B cell (primary cell): ENCODE data around the gene MED17. TPM values are rescaled to one million over a fixed set of nuclear protein-coding genes. Genes with fewer than 3 reads are reported as not detected.

Experiments
- ATAC-seq: fragments of 200-7000 bp; cut with Tn5 transposase; one replicate; pipeline ENCODE4 v1.10.0; 2021; ENCODE audit warnings: low read depth, mild to moderate bottlenecking, moderate number of reproducible peaks, moderate library complexity
- CTCF ChIA-PET: fragments of 350-600 bp; sonication (Branson Sonifier 250); formaldehyde crosslinking; loops from one replicate; lab custom pipeline; 2021; ENCODE audit warnings: antibody characterized with exemption, inconsistent platforms; lab: Charles Lee
- POLR2A ChIA-PET: fragments of 350-600 bp; sonication (Branson Sonifier 250); formaldehyde crosslinking; loops from one replicate; lab custom pipeline; 2021; ENCODE audit warnings: antibody characterized with exemption; lab: Charles Lee
- DNase-seq: peaks from one replicate; pipeline ENCODE4 v3.0.0; 2013
- H2AFZ ChIP-seq: 2 replicates; pipeline ENCODE4 v1.6.1; 2012; ENCODE audit warnings: mild to moderate bottlenecking, low read depth, low read length; ENCODE audit not compliant: insufficient read depth, poor library complexity, severe bottlenecking
- H3K27ac ChIP-seq, 2 donors: 1 replicate in 1 of 2; 2 replicates in 1 of 2; pipeline ENCODE4 v1.5.1; 2012 to 2013; ENCODE audit warnings: low read length in 2 of 2, mild to moderate bottlenecking in 2 of 2, moderate library complexity in 1 of 2
- H3K27me3 ChIP-seq, 4 experiments: fragments of 200-600 bp in 1 of 4; sonication (generic) in 1 of 4; replicated peaks in 1 of 4; 1 replicate in 2 of 4; 2 replicates in 2 of 4; pipeline versions ENCODE4 v1.6.1 to v1.7.0; 2013 to 2016; ENCODE audit warnings: low read length in 3 of 4, mild to moderate bottlenecking in 2 of 4, mixed read lengths in 1 of 4, moderate library complexity in 1 of 4; ENCODE audit not compliant: insufficient read depth in 4 of 4, control insufficient read depth in 3 of 4; ENCODE audit errors: control extremely low read depth in 1 of 4
- H3K36me3 ChIP-seq, 2 experiments: replicated peaks in 1 of 2; 1 replicate in 1 of 2; 2 replicates in 1 of 2; pipeline versions ENCODE4 v1.6.1 to v1.7.1; 2013; ENCODE audit warnings: low read length in 1 of 2; ENCODE audit not compliant: insufficient read depth in 2 of 2, control insufficient read depth in 1 of 2; ENCODE audit errors: control extremely low read depth in 1 of 2, extremely low read depth in 1 of 2
- H3K4me1 ChIP-seq, 2 donors: fragments of 200-600 bp in 1 of 2; sonication (generic) in 1 of 2; 1 replicate in 1 of 2; 2 replicates in 1 of 2; pipeline versions ENCODE4 v1.5.1 to v1.6.1; 2013 to 2017; ENCODE audit warnings: low read length in 2 of 2; ENCODE audit not compliant: control insufficient read depth in 2 of 2, insufficient read depth in 2 of 2
- H3K4me2 ChIP-seq: replicated peaks from 2 replicates; pipeline ENCODE3; 2012; ENCODE audit warnings: mild to moderate bottlenecking, low read depth, low read length; ENCODE audit not compliant: poor library complexity, severe bottlenecking
- H3K4me3 ChIP-seq, 5 experiments: fragments of 200-600 bp in 1 of 5; sonication (generic) in 1 of 5; 1 replicate in 3 of 5; 2 replicates in 2 of 5; pipeline versions ENCODE4 v1.5.1 to v1.7.0; 2011 to 2016; ENCODE audit warnings: low read length in 4 of 5, mild to moderate bottlenecking in 4 of 5, low read depth in 2 of 5, control low read depth in 1 of 5, moderate library complexity in 1 of 5; ENCODE audit not compliant: insufficient read depth in 1 of 5; ENCODE audit errors: control extremely low read depth in 1 of 5, extremely low read depth in 1 of 5
- H3K79me2 ChIP-seq: fragments of 200-600 bp; sonication (generic); one replicate; pipeline ENCODE4 v1.6.0; 2016; ENCODE audit warnings: low read length; ENCODE audit not compliant: control insufficient read depth, insufficient read depth
- H3K9ac ChIP-seq: fragments of 200-600 bp; sonication (generic); 2 replicates; pipeline ENCODE4 v1.6.1; 2017; ENCODE audit warnings: mild to moderate bottlenecking, low read length, moderate library complexity
- H3K9me3 ChIP-seq, 3 donors: one replicate each; pipeline versions ENCODE4 v1.6.1 to v1.7.1; 2013; ENCODE audit warnings: low read length in 2 of 3; ENCODE audit not compliant: control insufficient read depth in 2 of 3, insufficient read depth in 1 of 3; ENCODE audit errors: control extremely low read depth in 1 of 3
- H4K20me1 ChIP-seq: 2 replicates; pipeline ENCODE4 v1.6.0; 2012; ENCODE audit warnings: mild to moderate bottlenecking, low read length; ENCODE audit not compliant: insufficient read depth, control insufficient read depth, poor library complexity, severe bottlenecking
- H3K27ac Mint-ChIP-seq: one replicate; pipeline ENCODE4 v1.8.0; 2021; ENCODE audit warnings: mixed read lengths
- H3K27me3 Mint-ChIP-seq: one replicate; pipeline ENCODE4 v1.8.0; 2021; ENCODE audit warnings: mixed read lengths
- H3K4me1 Mint-ChIP-seq: one replicate; pipeline ENCODE4 v1.8.0; 2021; ENCODE audit warnings: mixed read lengths
- H3K4me3 Mint-ChIP-seq: one replicate; pipeline ENCODE4 v1.8.0; 2021; ENCODE audit warnings: mixed read lengths
- H3K9me3 Mint-ChIP-seq: one replicate; pipeline ENCODE4 v1.8.0; 2022; ENCODE audit warnings: mixed read lengths; ENCODE audit not compliant: insufficient read depth
- EZH2 ChIP-seq: IDR thresholded peaks from 2 replicates; pipeline ENCODE4 v1.6.1; 2012; ENCODE audit warnings: borderline replicate concordance, low read depth, mild to moderate bottlenecking, moderate library complexity, low read length; ENCODE audit not compliant: insufficient read depth, poor library complexity, severe bottlenecking
- WGBS: methylation state at CpG from one replicate; pipeline ENCODE4 v1.1.5; 2013; ENCODE audit warnings: missing lambda C conversion rate; ENCODE audit not compliant: insufficient coverage; 5-methylcytosine and 5-hydroxymethylcytosine counted together
- intact Hi-C: fragments of 100-400 bp; cut with micrococcal nuclease; formaldehyde crosslinking; loops from one replicate; pipeline ENCODE4 v1.10.0; 2022
- polyA plus RNA-seq: library from polyadenylated mRNA; depleted of rRNA; stranded (reverse); fragments of >200 nt; gene quantifications from 2 replicates; pipeline ENCODE4 v1.2.3, GENCODE V29; 2012
- total RNA-seq, 2 donors: library from RNA; stranded (reverse); fragments of 120-200 nt in 1 of 2; gene quantifications; 1 replicate in 1 of 2; 2 replicates in 1 of 2; pipeline versions ENCODE4 v1.2.3 to v1.2.4, GENCODE V29; 2013 to 2022
- TF ChIP-seq, protein P1 (sequence below): fragments of 200-600 bp; IDR thresholded peaks from one replicate; pipeline ENCODE4 v1.8.0; 2022; ENCODE audit warnings: antibody characterized with exemption, mild to moderate bottlenecking

MED17 gene
- total and polyA plus RNA-seq, 2 donors (not counting 1 experiment from before 2014, with no cell fraction given): 26.1 to 78.1 TPM

DNA sequence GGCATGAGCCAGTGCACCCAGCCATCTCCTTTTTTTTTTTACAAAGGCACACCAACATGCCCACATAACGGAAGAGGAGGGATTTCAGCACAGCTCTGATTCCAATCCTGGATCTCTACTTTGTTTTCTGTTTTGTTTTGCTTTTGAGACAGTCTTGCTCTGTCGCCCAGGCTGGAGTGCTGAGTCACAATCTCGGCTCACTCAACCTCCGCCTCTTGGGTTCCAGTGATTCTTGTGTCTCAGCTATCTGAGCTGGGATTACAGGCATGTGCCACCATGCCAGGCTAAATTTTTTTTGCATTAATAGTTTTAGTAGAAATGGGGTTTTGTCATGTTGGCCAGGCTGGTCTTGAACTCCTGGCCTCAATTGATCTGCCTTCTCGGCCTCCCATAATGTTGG lies 38.3 kb downstream of the MED17 start:
- ChIA-PET POLR2A (no interaction called here), CTCF (no interaction called here)
- H3K27me3 Mint-ChIP-seq: peaks cover 5% of the 10 kb centered on the region
- TF ChIP-seq, protein P1, sequence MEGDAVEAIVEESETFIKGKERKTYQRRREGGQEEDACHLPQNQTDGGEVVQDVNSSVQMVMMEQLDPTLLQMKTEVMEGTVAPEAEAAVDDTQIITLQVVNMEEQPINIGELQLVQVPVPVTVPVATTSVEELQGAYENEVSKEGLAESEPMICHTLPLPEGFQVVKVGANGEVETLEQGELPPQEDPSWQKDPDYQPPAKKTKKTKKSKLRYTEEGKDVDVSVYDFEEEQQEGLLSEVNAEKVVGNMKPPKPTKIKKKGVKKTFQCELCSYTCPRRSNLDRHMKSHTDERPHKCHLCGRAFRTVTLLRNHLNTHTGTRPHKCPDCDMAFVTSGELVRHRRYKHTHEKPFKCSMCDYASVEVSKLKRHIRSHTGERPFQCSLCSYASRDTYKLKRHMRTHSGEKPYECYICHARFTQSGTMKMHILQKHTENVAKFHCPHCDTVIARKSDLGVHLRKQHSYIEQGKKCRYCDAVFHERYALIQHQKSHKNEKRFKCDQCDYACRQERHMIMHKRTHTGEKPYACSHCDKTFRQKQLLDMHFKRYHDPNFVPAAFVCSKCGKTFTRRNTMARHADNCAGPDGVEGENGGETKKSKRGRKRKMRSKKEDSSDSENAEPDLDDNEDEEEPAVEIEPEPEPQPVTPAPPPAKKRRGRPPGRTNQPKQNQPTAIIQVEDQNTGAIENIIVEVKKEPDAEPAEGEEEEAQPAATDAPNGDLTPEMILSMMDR: no peak
- no peak for TF ChIP-seq EZH2
- intact Hi-C loops: no loop called here
- H3K4me1 ChIP-seq: no peaks in the 10 kb centered on the region
- H3K9me3 ChIP-seq: no peaks in the 10 kb centered on the region
- no peak overlapping the region for H3K9ac ChIP-seq
- H2AFZ ChIP-seq: no peak overlapping the region
- H3K27ac Mint-ChIP-seq: no peak overlapping the region
- no peaks in the 10 kb centered on the region for H3K9me3 Mint-ChIP-seq
- no peaks in the 10 kb centered on the region for H3K36me3 ChIP-seq
- no peak overlapping the region for H3K4me3 Mint-ChIP-seq
- 100% methylated on average over 5 of the region's 5 CpGs for WGBS
- ATAC-seq (no peak), DNase-seq (no peak)
- H3K4me2 ChIP-seq: no peak overlapping the region
- H3K4me3 ChIP-seq: no peak overlapping the region
- H3K79me2 ChIP-seq: no peaks in the 10 kb centered on the region
- no peaks in the 10 kb centered on the region for H4K20me1 ChIP-seq
- H3K27ac ChIP-seq: no peak overlapping the region
- no peaks in the 10 kb centered on the region for H3K4me1 Mint-ChIP-seq
- H3K27me3 ChIP-seq: no peaks in the 10 kb centered on the region

DNA sequence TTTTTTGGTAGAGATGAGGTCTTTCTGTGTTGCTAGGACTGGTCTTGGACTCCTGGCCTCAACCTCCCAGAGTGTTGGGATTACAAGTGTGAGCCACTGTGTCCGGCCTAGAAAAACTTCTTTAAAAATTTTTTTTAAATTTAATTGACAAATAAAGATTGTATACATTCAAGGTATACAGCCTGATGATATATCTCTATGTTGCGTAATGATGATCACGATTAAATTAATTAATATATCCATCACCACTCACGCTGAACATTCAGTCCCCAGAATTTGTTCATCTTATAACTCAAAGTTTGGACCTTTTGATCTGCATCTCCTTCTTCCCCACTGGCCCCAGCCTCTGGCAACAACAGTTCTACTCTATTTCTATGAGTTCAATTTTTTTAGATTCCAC lies 39.1 kb downstream of the MED17 start:
- no peak overlapping the region for H3K4me2 ChIP-seq
- no peak overlapping the region for H3K27ac Mint-ChIP-seq
- H3K4me1 Mint-ChIP-seq: no peaks in the 10 kb centered on the region
- 100% methylated on average over 1 of the region's 4 CpGs for WGBS
- no peak overlapping the region for H3K9ac ChIP-seq
- H3K36me3 ChIP-seq: no peaks in the 10 kb centered on the region
- no peak for DNase-seq
- H3K4me1 ChIP-seq: no peaks in the 10 kb centered on the region
- no peaks in the 10 kb centered on the region for H4K20me1 ChIP-seq
- no peak for TF ChIP-seq EZH2
- TF ChIP-seq, protein P1: no peak
- H3K9me3 ChIP-seq: no peaks in the 10 kb centered on the region
- intact Hi-C loops: no loop called here
- ChIA-PET POLR2A (no interaction called here), CTCF (no interaction called here)
- H3K27me3 Mint-ChIP-seq: peaks cover 5% of the 10 kb centered on the region
- H3K79me2 ChIP-seq: no peaks in the 10 kb centered on the region
- H2AFZ ChIP-seq: no peak overlapping the region
- H3K27ac ChIP-seq: no peak overlapping the region
- ATAC-seq: no peak
- no peak overlapping the region for H3K4me3 ChIP-seq
- no peaks in the 10 kb centered on the region for H3K27me3 ChIP-seq
- no peak overlapping the region for H3K4me3 Mint-ChIP-seq
- no peaks in the 10 kb centered on the region for H3K9me3 Mint-ChIP-seq
